HG02973 (cell line): Measurements from ENCODE around the gene FAM83B.
"Not testable (repeated sequence)": the region's sequence is repeated elsewhere in the genome, so short reads cannot be mapped to it uniquely, and the experiment has no call there.

Experiments
- ATAC-seq: cut with Tn5 transposase; IDR thresholded peaks from one replicate; pipeline ENCODE4 v1.9.1; 2021; ENCODE audit warnings: moderate library complexity; ENCODE audit not compliant: unreplicated experiment

The FAM83B gene, protein sequence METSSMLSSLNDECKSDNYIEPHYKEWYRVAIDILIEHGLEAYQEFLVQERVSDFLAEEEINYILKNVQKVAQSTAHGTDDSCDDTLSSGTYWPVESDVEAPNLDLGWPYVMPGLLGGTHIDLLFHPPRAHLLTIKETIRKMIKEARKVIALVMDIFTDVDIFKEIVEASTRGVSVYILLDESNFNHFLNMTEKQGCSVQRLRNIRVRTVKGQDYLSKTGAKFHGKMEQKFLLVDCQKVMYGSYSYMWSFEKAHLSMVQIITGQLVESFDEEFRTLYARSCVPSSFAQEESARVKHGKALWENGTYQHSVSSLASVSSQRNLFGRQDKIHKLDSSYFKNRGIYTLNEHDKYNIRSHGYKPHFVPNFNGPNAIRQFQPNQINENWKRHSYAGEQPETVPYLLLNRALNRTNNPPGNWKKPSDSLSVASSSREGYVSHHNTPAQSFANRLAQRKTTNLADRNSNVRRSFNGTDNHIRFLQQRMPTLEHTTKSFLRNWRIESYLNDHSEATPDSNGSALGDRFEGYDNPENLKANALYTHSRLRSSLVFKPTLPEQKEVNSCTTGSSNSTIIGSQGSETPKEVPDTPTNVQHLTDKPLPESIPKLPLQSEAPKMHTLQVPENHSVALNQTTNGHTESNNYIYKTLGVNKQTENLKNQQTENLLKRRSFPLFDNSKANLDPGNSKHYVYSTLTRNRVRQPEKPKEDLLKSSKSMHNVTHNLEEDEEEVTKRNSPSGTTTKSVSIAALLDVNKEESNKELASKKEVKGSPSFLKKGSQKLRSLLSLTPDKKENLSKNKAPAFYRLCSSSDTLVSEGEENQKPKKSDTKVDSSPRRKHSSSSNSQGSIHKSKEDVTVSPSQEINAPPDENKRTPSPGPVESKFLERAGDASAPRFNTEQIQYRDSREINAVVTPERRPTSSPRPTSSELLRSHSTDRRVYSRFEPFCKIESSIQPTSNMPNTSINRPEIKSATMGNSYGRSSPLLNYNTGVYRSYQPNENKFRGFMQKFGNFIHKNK

GRCh38 chr6:54846243-54846856, at the start of gene FAM83B:
Gene FAM83B (plus strand): TSS chr6:54846771. CDS start chr6:54870247, 23,476 bp downstream.
- ATAC-seq, result no peak

DNA sequence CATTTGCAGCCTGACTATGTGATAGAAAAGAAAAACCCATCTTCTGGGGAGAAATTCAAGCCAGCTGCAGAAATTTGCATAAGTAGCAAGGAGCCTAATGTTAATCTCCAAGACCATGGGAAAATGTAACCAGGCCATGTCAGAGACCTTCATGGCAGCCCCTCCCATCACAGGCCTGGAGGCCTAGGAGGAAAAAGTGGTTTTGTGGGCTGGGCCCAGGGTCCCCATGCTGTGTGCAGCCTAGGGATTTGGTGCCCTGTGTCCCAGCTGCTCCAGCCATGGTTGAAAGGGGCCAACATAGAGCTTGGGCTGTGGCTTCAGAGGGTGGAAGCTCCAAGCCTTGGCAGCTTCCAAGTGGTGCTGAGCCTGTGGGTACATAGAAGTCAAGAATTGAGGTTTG, 49.7 kb upstream of the FAM83B start:
- ATAC-seq, result not testable (repeated sequence)

- no peak for ATAC-seq
Observed at GRCh38 chr6:54800050-54800600, 46.4 kb upstream of the FAM83B start.

DNA sequence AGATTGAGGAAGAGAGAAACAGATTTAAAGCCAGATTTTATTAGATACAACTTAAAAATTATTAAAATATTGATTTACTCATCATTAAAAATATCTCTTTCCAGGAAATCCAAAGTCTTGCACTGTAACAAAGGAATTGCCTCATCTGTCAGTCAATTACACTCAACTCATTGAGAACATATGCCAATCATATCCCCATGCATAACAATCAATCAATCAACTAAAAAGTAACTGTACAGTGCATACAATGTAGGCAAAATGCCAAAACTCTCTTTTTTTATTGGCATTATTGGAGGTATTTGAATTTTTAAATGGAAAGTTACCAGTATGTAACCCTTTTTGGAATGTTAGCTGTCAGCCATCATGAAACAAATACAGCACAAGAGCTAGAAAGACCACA, 45.3 kb upstream of the FAM83B start:
- ATAC-seq, result no peak

GRCh38 chr6:54801669-54802068, 44.9 kb upstream of the FAM83B start:
- no peak for ATAC-seq

DNA sequence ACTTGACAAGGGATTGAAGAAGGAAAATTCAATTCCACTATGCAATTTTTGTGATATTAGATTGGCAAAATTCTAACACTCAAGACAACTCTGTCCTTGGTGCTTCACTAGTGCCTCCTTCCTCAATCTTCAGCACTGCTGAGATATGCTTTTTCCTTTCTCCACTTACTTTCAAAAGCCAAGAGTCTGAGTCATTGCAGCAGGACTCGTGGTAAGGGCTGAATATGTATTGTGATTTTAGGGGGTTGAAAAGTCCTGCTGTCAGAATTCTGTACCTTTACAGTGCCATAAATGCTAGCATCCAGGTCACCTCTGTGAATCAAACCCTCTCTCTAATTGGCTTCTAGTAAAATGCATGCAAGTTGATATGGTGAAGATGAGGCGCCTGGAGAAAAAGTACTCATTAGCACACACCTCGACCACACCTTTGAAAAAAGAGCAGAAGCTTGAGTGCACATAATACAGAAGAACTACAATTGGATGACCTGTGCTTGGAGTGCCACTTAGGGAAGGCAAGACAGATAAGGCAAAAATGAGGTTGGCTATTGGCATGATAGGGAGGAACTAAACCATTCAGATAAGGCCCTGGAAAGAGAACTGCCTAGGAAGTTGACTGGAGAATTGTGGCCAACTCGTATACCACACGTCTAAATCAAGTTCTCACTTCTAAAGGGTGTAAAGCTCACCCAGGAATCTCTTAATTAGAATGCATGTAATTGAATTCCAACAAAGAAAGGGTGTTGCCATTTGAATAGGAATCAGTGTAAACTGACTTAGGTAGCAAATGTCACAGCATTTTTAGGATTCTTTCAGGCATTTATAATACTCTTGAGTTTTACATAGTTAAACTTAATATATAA, 43.6 kb upstream of the FAM83B start:
- no peak for ATAC-seq

DNA sequence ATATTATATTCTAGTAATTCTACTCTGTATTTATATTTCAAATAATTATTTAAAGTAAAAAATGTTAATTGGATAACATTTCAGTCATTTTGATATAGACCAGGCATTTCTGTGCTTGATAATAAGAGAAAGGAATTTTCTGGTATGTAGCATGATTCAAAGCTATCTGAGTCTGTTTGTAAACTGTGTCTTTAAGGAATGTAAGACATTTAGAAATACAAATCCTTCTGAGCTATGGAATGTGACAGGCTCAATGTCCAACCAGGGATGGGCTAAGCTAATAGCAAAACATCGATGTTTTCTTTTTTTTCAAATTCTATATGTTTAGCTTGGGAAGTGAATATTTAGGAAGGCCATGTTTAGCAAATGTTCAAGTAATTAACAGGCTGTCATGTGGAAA, 41.5 kb upstream of the FAM83B start:
- no peak for ATAC-seq

- no peak for ATAC-seq
Observed at GRCh38 chr6:54810147-54810546, 36.4 kb upstream of the FAM83B start.

- ATAC-seq, result no peak
Observed at GRCh38 chr6:54813892-54814291, 32.7 kb upstream of the FAM83B start.

GRCh38 chr6:54817236-54817635, 29.3 kb upstream of the FAM83B start:
- no peak for ATAC-seq

- ATAC-seq, result no peak
Observed at GRCh38 chr6:54817834-54818233, 28.7 kb upstream of the FAM83B start.

DNA sequence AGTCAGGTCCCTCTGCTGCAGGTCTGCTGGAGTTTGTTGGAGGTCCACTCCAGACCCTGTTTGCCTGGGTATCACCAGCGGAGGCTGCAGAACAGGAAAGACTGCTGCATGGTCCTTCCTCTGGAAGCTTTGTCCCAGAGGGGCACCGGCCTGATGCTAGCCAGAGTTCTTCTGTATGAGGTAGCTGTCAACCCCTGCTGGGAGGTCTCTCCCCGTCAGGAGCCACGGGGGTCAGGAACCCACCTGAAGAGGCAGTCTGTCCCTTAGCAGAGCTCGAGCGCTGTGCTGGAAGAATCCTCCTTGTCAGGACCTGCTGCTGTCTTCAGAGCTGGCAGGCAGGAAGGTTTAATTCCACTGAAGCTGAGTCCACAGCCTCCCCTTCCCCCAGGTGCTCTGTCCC, 22.3 kb upstream of the FAM83B start:
- not testable (repeated sequence) for ATAC-seq

GRCh38 chr6:54827010-54827409, 19.6 kb upstream of the FAM83B start:
- ATAC-seq, result no peak

GRCh38 chr6:54830216-54830615, 16.4 kb upstream of the FAM83B start:
- no peak for ATAC-seq

DNA sequence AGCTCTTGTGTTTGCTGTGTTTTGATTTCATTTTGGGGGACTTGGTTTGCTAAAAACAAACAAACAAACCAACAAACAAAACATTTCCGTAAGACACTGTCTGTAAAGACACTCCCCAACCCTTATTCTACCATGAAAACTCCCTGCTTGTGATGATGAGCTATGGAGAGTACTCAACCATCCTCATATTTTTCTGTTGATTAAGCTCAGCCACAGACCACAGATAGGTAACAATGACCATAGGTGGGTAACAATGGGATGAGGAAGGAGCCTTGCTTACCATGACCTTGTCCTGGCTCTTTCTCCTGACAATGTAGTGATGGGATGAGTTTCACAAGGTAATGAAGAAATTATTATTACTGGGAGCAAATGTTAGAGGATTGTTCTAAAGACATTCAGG, 11.4 kb upstream of the FAM83B start:
- no peak for ATAC-seq

GRCh38 chr6:54846857-54847674, 495 bp downstream of the FAM83B start:
- no peak for ATAC-seq

GRCh38 chr6:54847799-54848597, 1.4 kb downstream of the FAM83B start:
- no peak for ATAC-seq

GRCh38 chr6:54850114-54850513, 3.5 kb downstream of the FAM83B start:
- ATAC-seq, result no peak
